Activated naive CD8-positive, alpha-beta T cell treated with anti-CD3 and anti-CD28 coated beads for 36 hours (primary cell): ENCODE data around the gene NUDC. TPM values are rescaled to one million over a fixed set of nuclear protein-coding genes. Genes with fewer than 3 reads are reported as not detected.
"Not testable (repeated sequence)": the region's sequence is repeated elsewhere in the genome, so short reads cannot be mapped to it uniquely, and the experiment has no call there.

Experiments
- DNase-seq: peaks from one replicate; pipeline ENCODE4 v3.0.0; 2021
- H3K27ac Mint-ChIP-seq: one replicate; pipeline ENCODE4 v1.8.0; 2022; ENCODE audit warnings: mild to moderate bottlenecking, moderate library complexity, mixed read lengths
- H3K27me3 Mint-ChIP-seq: one replicate; pipeline ENCODE4 v1.8.0; 2022; ENCODE audit warnings: mild to moderate bottlenecking, mixed read lengths
- H3K36me3 Mint-ChIP-seq: one replicate; pipeline ENCODE4 v1.8.0; 2021; ENCODE audit warnings: mild to moderate bottlenecking, mixed read lengths
- H3K4me1 Mint-ChIP-seq: one replicate; pipeline ENCODE4 v1.8.0; 2021; ENCODE audit warnings: mixed read lengths
- H3K4me3 Mint-ChIP-seq: one replicate; pipeline ENCODE4 v1.8.0; 2022; ENCODE audit warnings: mild to moderate bottlenecking, moderate library complexity, mixed read lengths
- H3K9me3 Mint-ChIP-seq: one replicate; pipeline ENCODE4 v1.8.0; 2022; ENCODE audit warnings: mixed read lengths
- total RNA-seq, 2 experiments: library from RNA; stranded (reverse); gene quantifications; one replicate each; pipeline ENCODE4 v1.2.3, GENCODE V29; 2021

NUDC gene
- 100 to 1,000 TPM; 146 to 147 TPM for total RNA-seq

DNA sequence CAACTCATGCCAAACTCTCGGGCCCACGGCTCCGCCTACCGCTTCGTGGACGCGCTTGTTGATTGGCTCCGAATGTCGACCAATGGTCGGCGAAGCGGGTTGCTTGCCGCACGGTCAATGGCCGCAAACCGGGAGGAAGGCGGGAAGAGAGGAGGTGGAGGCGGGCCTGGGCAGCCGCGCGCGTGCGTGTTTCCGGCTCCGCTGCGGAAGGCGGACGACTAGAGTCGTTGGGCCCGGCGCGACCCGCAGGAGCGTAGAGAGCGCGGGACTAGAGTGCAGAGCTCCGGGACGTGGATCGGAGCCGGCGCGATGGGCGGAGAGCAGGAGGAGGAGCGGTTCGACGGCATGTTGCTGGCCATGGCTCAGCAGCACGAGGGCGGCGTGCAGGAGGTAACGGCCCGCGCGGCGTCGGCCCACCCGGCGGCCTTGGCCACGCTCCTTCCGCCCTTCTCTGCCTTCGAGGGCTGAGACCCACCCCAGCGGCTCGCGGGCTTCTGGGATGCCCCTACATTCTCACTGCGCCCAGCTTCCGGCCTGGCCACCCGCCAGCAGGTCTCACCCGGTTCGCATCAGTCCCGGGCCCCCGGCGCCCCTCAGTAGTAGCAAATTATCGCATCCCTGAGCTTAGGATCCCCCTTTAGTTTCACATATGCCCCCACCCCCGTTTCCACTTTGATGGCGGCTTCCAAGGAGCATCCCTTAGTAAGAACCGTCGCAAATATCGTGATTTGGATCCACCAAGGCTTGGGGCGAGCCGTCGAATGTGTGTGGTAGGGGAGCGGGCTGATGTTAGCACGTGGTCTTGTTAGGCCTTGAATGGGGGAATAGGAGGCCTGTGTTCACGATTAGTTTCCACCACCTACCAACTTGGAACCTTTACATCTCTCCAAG lies at the start of gene NUDC:
Gene NUDC (plus strand): TSS at position 204 of the 891 bp plus-strand sequence. CDS start 106 bp downstream, at position 310.
- peak; percentile 97 for DNase-seq
- peak within 1 kb of the TSS; percentile 96 for H3K4me3 Mint-ChIP-seq

GRCh38 chr1:26873097-26873496 lies 48.4 kb upstream of the NUDC start:
- not testable (repeated sequence) for H3K36me3 Mint-ChIP-seq, H3K4me1 Mint-ChIP-seq, H3K4me3 Mint-ChIP-seq, H3K27ac Mint-ChIP-seq, DNase-seq, H3K27me3 Mint-ChIP-seq, H3K9me3 Mint-ChIP-seq

More for the DNA sequence above, at the start of gene NUDC:
- H3K27ac Mint-ChIP-seq, result peak within 1 kb of the TSS; percentile 98
- peaks cover 36% of the 10 kb centered on the region for H3K4me1 Mint-ChIP-seq
- H3K27me3 Mint-ChIP-seq, result peaks cover 4% of the 10 kb centered on the region
- H3K9me3 Mint-ChIP-seq, result no peaks in the 10 kb centered on the region
- H3K36me3 Mint-ChIP-seq, result peaks cover 32% of the 10 kb centered on the region

DNA sequence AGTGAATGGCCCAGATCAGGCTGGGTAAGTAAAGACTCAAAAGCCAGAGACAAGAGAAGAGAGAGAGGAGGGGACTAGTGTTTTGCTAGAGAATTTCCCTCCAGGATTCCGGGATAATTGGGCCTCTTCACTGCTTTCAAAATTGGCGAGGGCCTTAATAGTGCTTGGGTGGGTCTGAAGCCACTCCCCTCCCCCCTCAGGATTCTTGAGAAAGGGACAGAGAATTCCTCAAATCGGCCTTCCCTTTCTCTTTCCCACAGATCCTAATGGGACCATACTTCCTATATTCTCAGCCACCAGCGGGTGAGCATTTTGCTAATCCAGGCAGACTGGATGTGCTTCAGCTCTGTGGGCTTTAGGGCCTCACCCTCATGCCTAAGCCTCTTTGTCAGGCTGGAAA lies 46.6 kb upstream of the NUDC start:
- Mint-ChIP-seq H3K4me1 (no peaks in the 10 kb centered on the region), H3K27ac (no peak overlapping the region), H3K9me3 (no peaks in the 10 kb centered on the region), H3K27me3 (no peaks in the 10 kb centered on the region), H3K4me3 (no peak overlapping the region), H3K36me3 (peaks cover 5% of the 10 kb centered on the region)
- no peak for DNase-seq

GRCh38 chr1:26877326-26877725 lies 44.2 kb upstream of the NUDC start:
- Mint-ChIP-seq H3K4me1 (no peaks in the 10 kb centered on the region), H3K27me3 (no peaks in the 10 kb centered on the region), H3K4me3 (no peak overlapping the region), H3K27ac (no peak overlapping the region), H3K9me3 (no peaks in the 10 kb centered on the region), H3K36me3 (peaks cover 7% of the 10 kb centered on the region)
- DNase-seq, result no peak

- H3K4me3 Mint-ChIP-seq, result no peak overlapping the region
- no peak overlapping the region for H3K27ac Mint-ChIP-seq
- no peaks in the 10 kb centered on the region for H3K9me3 Mint-ChIP-seq
- DNase-seq, result no peak
- H3K27me3 Mint-ChIP-seq, result no peaks in the 10 kb centered on the region
- H3K4me1 Mint-ChIP-seq, result no peaks in the 10 kb centered on the region
- H3K36me3 Mint-ChIP-seq, result peaks cover 27% of the 10 kb centered on the region
These were observed 41.8 kb upstream of the NUDC start for GRCh38 chr1:26879793-26880192.

GRCh38 chr1:26881611-26882010 lies 39.9 kb upstream of the NUDC start:
- not testable (repeated sequence) for H3K9me3 Mint-ChIP-seq, H3K4me1 Mint-ChIP-seq, H3K4me3 Mint-ChIP-seq, DNase-seq, H3K27ac Mint-ChIP-seq, H3K27me3 Mint-ChIP-seq
- H3K36me3 Mint-ChIP-seq, result peaks cover 34% of the 10 kb centered on the region

DNA sequence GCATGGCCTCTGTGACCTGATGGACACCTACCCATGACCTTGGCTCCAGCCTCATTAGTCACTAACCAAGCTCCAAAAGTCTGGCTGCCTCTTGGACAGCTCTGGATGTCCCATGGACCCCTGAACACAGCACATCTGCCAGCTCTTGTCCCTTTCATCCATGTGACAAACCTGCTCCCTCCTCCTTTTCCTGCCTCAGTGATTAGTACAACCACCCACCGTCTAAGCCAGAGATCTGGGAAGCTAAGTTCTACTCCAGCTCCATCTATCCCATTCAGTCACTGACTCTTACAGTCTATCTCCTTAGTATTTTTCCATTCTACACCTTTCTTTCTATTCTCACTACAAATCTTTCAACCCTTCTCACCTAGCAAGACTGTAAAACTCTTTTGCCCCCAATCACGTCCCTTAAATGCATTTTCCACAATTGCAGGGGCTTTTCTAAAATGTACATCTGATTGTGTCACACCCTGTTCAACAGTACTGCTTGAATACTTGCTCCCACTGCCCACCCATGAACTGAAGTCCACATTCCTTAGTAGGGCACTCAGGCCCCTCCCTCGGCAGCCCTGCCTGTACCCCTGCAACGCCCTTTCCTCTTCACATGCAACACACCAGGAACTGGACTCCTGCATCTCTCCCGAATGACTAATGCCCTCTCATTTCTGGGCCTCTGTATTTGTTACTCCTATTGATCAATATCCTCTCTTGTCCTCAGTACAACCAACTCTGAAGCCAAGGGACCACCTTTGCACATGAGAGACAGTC lies 38.7 kb upstream of the NUDC start:
- Mint-ChIP-seq H3K36me3 (peaks cover 35% of the 10 kb centered on the region), H3K4me3 (no peak overlapping the region), H3K27me3 (no peaks in the 10 kb centered on the region), H3K9me3 (no peaks in the 10 kb centered on the region), H3K27ac (no peak overlapping the region), H3K4me1 (peaks cover 4% of the 10 kb centered on the region)
- no peak for DNase-seq

GRCh38 chr1:26887125-26887524 lies 34.4 kb upstream of the NUDC start:
- Mint-ChIP-seq H3K4me1 (peaks cover 21% of the 10 kb centered on the region), H3K27me3 (no peaks in the 10 kb centered on the region), H3K36me3 (peaks cover 48% of the 10 kb centered on the region), H3K27ac (peak overlapping the region; percentile 27), H3K9me3 (no peaks in the 10 kb centered on the region), H3K4me3 (peak overlapping the region; percentile 37)
- DNase-seq, result no peak

- H3K4me3 Mint-ChIP-seq, result peak overlapping the region; percentile 100
- H3K27me3 Mint-ChIP-seq, result no peaks in the 10 kb centered on the region
- no peaks in the 10 kb centered on the region for H3K9me3 Mint-ChIP-seq
- peaks cover 44% of the 10 kb centered on the region for H3K36me3 Mint-ChIP-seq
- H3K4me1 Mint-ChIP-seq, result peaks cover 21% of the 10 kb centered on the region
- no peak for DNase-seq
- peak overlapping the region; percentile 97 for H3K27ac Mint-ChIP-seq
These were observed 33.3 kb upstream of the NUDC start for GRCh38 chr1:26888231-26888630.

DNA sequence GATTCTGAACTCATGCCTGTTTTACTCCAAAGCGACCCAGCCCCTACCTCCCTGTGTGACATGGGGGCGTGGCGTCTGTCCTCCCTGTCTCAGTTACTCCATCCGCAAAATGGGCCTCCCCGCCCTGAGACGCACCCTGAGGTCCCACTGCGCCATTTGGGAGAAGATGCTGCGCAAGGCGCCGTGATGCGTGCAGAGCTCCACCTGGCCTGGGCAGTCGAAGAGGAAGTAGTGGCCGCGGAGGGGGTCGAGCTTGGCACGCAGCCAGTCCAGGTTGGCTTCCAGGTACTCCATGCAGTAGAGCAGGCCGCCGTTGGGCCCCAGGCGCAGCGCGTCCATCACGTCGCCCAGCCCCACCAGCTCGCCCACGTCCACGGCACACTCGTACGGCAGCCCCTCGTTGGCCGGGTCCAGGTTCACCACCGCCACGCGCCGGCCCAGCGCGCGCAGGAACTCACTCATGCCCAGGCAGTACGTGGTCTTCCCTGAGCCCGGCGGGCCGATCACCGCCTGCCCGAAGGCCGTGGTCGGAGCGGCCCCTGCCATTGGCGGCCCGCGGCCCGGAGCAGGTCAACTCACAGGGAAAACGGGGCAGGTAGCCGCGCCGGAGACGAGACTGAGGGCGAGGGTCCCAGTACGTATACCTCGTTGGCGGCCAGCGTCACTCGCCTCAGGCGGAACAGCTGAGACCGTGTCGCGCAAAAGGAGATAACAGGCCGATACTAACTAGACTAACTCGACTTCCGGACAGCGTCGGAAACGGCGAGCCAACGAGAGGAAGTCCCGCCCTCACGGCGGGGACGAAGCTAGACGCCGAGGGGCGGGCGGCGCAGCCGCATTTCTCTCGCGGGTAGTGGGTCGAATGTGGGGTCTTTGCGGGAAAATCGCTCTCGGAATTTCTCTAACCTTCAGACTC lies 31.7 kb upstream of the NUDC start, which contains the start of gene GPN2:
Gene GPN2 (minus strand): TSS at position 733 of the 916 bp plus-strand sequence. CDS start 187 bp downstream, at position 546.
- peaks cover 36% of the 10 kb centered on the region for H3K36me3 Mint-ChIP-seq
- peak; percentile 80 for DNase-seq
- no peaks in the 10 kb centered on the region for H3K9me3 Mint-ChIP-seq
- H3K27ac Mint-ChIP-seq, result peak within 1 kb of the TSS; percentile 97
- H3K4me3 Mint-ChIP-seq, result peak within 1 kb of the TSS; percentile 100
- peaks cover 21% of the 10 kb centered on the region for H3K4me1 Mint-ChIP-seq
- no peaks in the 10 kb centered on the region for H3K27me3 Mint-ChIP-seq

- H3K27ac Mint-ChIP-seq, result peak overlapping the region; percentile 97
- peak overlapping the region; percentile 100 for H3K4me3 Mint-ChIP-seq
- no peaks in the 10 kb centered on the region for H3K27me3 Mint-ChIP-seq
- DNase-seq, result no peak
- H3K4me1 Mint-ChIP-seq, result peaks cover 21% of the 10 kb centered on the region
- no peaks in the 10 kb centered on the region for H3K9me3 Mint-ChIP-seq
- peaks cover 32% of the 10 kb centered on the region for H3K36me3 Mint-ChIP-seq
These were observed 31.1 kb upstream of the NUDC start for GRCh38 chr1:26890467-26890796.

DNA sequence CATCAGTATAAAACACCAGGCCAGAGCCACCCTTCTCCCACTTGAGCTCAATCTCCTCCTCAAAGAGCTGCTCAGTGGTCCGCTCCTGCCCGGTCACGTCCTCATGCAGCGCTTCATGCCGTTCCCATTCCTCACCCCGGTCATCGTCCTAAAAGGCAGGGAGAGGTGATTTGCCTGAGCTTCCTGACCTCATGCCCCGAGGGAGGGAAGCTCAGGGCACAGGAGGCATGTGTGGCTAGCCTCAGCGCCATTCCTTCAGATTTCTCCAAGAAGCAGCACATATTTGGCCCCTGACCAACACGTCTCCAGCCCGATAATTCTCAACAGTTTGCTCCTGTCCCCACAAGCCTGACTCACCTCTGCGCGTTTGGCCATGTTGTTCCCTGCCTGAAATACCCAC lies 27.3 kb upstream of the NUDC start:
- Mint-ChIP-seq H3K9me3 (no peaks in the 10 kb centered on the region), H3K4me3 (no peak overlapping the region), H3K4me1 (peaks cover 15% of the 10 kb centered on the region)

GRCh38 chr1:26897351-26897750 lies 24.2 kb upstream of the NUDC start:
- H3K4me1 Mint-ChIP-seq, result peaks cover 18% of the 10 kb centered on the region
- no peak overlapping the region for H3K27ac Mint-ChIP-seq
- H3K9me3 Mint-ChIP-seq, result no peaks in the 10 kb centered on the region
- peaks cover 8% of the 10 kb centered on the region for H3K36me3 Mint-ChIP-seq
- no peaks in the 10 kb centered on the region for H3K27me3 Mint-ChIP-seq
- DNase-seq, result no peak
- no peak overlapping the region for H3K4me3 Mint-ChIP-seq

More for the DNA sequence above, 27.3 kb upstream of the NUDC start:
- Mint-ChIP-seq H3K36me3 (peaks cover 13% of the 10 kb centered on the region), H3K27ac (peak overlapping the region; percentile 1), H3K27me3 (no peaks in the 10 kb centered on the region)
- no peak for DNase-seq

DNA sequence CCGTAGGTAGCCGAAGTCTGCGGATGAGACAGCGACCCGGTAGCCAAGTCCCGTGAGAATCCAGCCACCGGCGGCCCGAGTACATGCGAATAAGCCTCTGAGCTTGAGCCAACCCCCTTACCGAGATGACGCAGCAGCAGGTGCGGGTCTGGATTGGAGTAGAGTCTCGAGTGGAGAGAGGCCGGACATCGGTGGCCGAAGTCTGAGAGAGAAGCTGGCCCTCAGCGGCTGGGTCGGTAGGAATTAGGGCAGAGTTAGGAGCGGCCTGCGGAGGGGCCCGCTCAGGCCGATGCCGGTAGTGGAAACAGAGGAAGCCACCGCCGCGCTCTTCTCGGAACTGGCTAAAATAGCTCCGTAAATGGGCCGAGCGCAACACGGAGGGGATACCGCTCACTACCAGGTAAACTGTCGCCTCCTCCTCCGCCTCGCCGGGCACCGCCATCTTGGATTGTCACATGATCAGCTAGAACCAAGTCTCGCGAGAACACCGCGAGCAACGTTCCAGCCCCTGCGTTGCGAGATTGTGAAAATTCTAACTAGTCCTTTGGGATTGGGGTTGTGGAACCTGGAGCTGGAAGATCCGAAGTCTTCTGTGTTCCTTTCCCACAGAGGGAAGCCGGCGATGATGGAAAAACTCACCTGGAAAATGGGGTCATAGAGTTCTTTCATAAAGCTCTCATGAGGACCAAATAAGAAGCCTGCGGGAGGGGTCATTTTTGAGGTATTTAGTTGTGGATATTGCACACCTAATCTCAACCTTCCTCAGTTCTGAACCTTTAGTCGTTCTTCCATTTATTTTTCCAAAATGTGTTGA lies 21.3 kb upstream of the NUDC start, which contains the start of gene GPATCH3:
Gene GPATCH3 (minus strand): TSS at position 467 of the 814 bp plus-strand sequence. CDS start 25 bp downstream, at position 442.
- H3K4me1 Mint-ChIP-seq, result peaks cover 18% of the 10 kb centered on the region
- H3K36me3 Mint-ChIP-seq, result no peaks in the 10 kb centered on the region
- peak; percentile 87 for DNase-seq
- peak within 1 kb of the TSS; percentile 97 for H3K4me3 Mint-ChIP-seq
- no peaks in the 10 kb centered on the region for H3K27me3 Mint-ChIP-seq
- peak within 1 kb of the TSS; percentile 99 for H3K27ac Mint-ChIP-seq
- H3K9me3 Mint-ChIP-seq, result no peaks in the 10 kb centered on the region
